GM12878 (cell line): ENCODE measurements around the gene FAM20A.

Experiments used
- ATF2 ChIP-seq: IDR thresholded peaks from 2 replicates; pipeline ENCODE4 v1.6.1; 2012; ENCODE audit warnings: low read length, inconsistent platforms
- TCF7 ChIP-seq: IDR thresholded peaks from 2 replicates; pipeline ENCODE4 v1.6.1; 2014; ENCODE audit warnings: antibody characterized with exemption, borderline replicate concordance

GRCh38 chr17:68518063-68518815 lies 82.9 kb downstream of the FAM20A start:
- TF ChIP-seq TCF7 (no peak), ATF2 (no peak)
